ENCODE data around the gene KCNQ1. TPM values are rescaled to one million over a fixed set of nuclear protein-coding genes. Genes with fewer than 3 reads are reported as not detected.

KCNQ1 gene
- total RNA-seq, 2 donors from 2014 or later, result 51.4 to 55.8 TPM

- Histone ChIP-seq H3K36me3 (no peaks in the 10 kb centered on the region), H3K4me1 (no peaks in the 10 kb centered on the region), H3K9ac (ENCODE audit: low read depth in 2 of 2, low read length in 2 of 2) (no peak overlapping the region), H3K27me3 (no peaks in the 10 kb centered on the region), H3K27ac (no peak overlapping the region), H3K4me3 (no peak overlapping the region), H3K9me3 (no peaks in the 10 kb centered on the region)
- intact Hi-C loops (cut with DNase I), result no loop called here
- no peak for DNase-seq
- no peak for TF ChIP-seq CTCF (IDR thresholded peaks at IDR 0.05)
Measured at GRCh38 chr11:2408671-2409070, 36.1 kb upstream of the KCNQ1 start.

- no peak overlapping the region for H3K9ac ChIP-seq (ENCODE audit: low read depth in 2 of 2, low read length in 2 of 2)
- no peak for TF ChIP-seq CTCF (IDR thresholded peaks at IDR 0.05)
- intact Hi-C loops (cut with DNase I), result no loop called here
- no peaks in the 10 kb centered on the region for H3K4me1 ChIP-seq
- DNase-seq, result no peak
- H3K27ac ChIP-seq, result no peak overlapping the region
- H3K4me3 ChIP-seq, result no peak overlapping the region
- H3K36me3 ChIP-seq, result no peaks in the 10 kb centered on the region
- H3K9me3 ChIP-seq, result no peaks in the 10 kb centered on the region
- no peaks in the 10 kb centered on the region for H3K27me3 ChIP-seq
Measured at GRCh38 chr11:2409126-2409525, 35.7 kb upstream of the KCNQ1 start.

GRCh38 chr11:2409611-2410468, 35.0 kb upstream of the KCNQ1 start:
- Histone ChIP-seq H3K36me3 (no peaks in the 10 kb centered on the region), H3K27ac (no peak overlapping the region), H3K27me3 (no peaks in the 10 kb centered on the region), H3K9ac (ENCODE audit: low read depth in 2 of 2, low read length in 2 of 2) (no peak overlapping the region), H3K4me3 (no peak overlapping the region), H3K9me3 (no peaks in the 10 kb centered on the region), H3K4me1 (no peaks in the 10 kb centered on the region)
- no peak for TF ChIP-seq CTCF (IDR thresholded peaks at IDR 0.05)
- intact Hi-C loops (cut with DNase I), result no loop called here
- DNase-seq, result no peak

GRCh38 chr11:2410616-2411015, 34.2 kb upstream of the KCNQ1 start:
- intact Hi-C loops (cut with DNase I), result no loop called here
- DNase-seq, result no peak
- no peak overlapping the region for H3K4me3 ChIP-seq
- no peak overlapping the region for H3K27ac ChIP-seq
- no peaks in the 10 kb centered on the region for H3K4me1 ChIP-seq
- H3K9me3 ChIP-seq, result no peaks in the 10 kb centered on the region
- H3K36me3 ChIP-seq, result no peaks in the 10 kb centered on the region
- no peak for TF ChIP-seq CTCF (IDR thresholded peaks at IDR 0.05)
- no peak overlapping the region for H3K9ac ChIP-seq (ENCODE audit: low read depth in 2 of 2, low read length in 2 of 2)
- no peaks in the 10 kb centered on the region for H3K27me3 ChIP-seq

- no peak for TF ChIP-seq CTCF (IDR thresholded peaks at IDR 0.05)
- no peak overlapping the region for H3K4me3 ChIP-seq
- intact Hi-C loops (cut with DNase I), result no loop called here
- no peak overlapping the region for H3K9ac ChIP-seq (ENCODE audit: low read depth in 2 of 2, low read length in 2 of 2)
- DNase-seq, result no peak
- H3K36me3 ChIP-seq, result no peaks in the 10 kb centered on the region
- H3K9me3 ChIP-seq, result no peaks in the 10 kb centered on the region
- no peaks in the 10 kb centered on the region for H3K27me3 ChIP-seq
- no peak overlapping the region for H3K27ac ChIP-seq
- H3K4me1 ChIP-seq, result no peaks in the 10 kb centered on the region
Measured at GRCh38 chr11:2411446-2412305, 33.1 kb upstream of the KCNQ1 start.
